ENCODE measurements around the gene SLC22A5. TPM values are rescaled to one million over a fixed set of nuclear protein-coding genes. Genes with fewer than 3 reads are reported as not detected.
A peak's percentile ranks its signal among the peaks of the same experiment; 100 is the strongest.

The SLC22A5 gene
- total and polyA plus RNA-seq, 10 of the 15 experiments (the other 5 are each of a cell fraction or from before 2014, with no cell fraction given), result 1.1 to 4.4 (median 2.3) TPM

DNA sequence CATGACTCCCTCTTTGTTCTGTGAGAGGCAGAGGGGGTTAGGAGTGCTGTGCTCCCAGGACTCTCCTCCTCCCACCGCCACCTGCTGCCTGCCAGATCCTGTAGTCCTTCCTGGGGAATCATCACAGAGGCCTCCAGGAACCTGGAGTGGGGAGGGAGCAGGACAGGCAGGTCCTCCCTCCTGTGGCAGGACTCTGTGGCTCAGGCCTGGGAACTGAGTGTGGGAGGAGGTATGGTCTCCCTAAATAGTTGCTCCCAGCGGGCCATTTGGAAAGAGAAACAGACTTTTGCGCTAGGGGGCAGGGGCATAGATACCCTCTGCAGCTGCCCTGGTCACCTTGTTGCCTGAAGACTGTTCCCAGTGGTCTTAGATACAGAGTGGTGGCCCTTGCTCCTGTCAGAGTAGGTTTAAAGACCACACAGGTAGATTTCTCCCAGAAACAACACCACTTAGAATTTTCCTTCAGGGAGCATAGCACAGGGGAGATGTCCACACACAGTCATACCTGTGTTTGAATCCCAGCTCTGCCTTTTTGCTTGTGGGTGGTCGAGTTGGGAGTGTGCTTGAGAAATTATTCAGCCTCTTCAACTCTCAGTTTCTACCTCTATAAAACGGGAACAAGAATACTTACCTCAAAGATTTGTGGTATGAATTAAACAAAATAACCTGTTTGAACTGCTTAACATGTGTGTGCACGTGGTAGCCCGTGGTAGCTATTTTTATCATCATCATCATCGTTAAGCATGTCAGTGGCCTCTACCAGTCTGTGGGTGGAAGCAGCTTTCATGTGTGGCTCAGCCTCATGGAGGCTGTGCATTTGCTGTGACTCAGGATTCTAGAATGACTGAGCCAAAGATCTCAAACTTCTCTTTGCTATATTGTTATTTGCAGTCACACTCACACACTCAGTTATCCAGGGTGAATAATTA lies 55.8 kb downstream of the SLC22A5 start (continued):
- TF ChIP-seq, protein P1, sequence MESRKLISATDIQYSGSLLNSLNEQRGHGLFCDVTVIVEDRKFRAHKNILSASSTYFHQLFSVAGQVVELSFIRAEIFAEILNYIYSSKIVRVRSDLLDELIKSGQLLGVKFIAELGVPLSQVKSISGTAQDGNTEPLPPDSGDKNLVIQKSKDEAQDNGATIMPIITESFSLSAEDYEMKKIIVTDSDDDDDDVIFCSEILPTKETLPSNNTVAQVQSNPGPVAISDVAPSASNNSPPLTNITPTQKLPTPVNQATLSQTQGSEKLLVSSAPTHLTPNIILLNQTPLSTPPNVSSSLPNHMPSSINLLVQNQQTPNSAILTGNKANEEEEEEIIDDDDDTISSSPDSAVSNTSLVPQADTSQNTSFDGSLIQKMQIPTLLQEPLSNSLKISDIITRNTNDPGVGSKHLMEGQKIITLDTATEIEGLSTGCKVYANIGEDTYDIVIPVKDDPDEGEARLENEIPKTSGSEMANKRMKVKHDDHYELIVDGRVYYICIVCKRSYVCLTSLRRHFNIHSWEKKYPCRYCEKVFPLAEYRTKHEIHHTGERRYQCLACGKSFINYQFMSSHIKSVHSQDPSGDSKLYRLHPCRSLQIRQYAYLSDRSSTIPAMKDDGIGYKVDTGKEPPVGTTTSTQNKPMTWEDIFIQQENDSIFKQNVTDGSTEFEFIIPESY (IDR thresholded peaks at IDR 0.05), result no peak
- TF ChIP-seq RUNX3 (IDR thresholded peaks at IDR 0.05; ENCODE audit: low read length) (no peak), KLF5 (IDR thresholded peaks at IDR 0.05; ENCODE audit: partially characterized antibody) (no peak), IKZF2 (IDR thresholded peaks at IDR 0.05) (peak; percentile 93 to 96), TARDBP (IDR thresholded peaks at IDR 0.05; ENCODE audit: borderline replicate concordance) (peak; percentile 51; the same call in 1 of the 2 replicates), BACH1 (IDR thresholded peaks at IDR 0.05; ENCODE audit: borderline replicate concordance) (peak; percentile 28; the same call in 1 of the 2 replicates)

DNA sequence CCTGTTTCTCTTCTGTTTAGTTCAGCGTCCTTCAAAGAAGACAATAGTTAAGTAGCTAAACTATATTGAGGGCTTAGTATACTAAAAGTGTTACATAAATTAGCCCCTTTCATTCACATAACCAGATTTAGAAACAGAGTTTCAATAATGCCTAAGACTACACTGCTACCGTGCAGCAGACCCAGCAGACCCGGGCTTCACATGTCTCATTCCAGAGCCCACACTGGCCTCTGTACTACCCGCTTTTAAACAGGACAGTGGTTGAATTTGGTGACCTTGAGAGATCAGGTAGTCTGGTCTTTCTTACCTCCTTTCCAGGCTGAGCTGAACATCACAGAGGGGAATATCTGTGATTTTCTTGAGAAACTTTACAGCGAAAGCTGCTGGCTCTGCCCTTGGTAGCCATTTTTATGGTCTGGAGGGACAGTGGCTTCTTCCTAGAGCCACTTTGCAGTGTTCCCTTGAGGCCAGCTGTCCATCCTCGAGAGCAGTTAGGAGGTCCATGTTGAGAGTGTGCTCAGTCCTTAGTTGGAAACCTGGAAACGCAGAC lies 56.5 kb downstream of the SLC22A5 start:
- no peaks in the 10 kb centered on the region for H4K20me1 ChIP-seq (ENCODE audit: control insufficient read depth, insufficient read depth)
- ChIA-PET CTCF (interaction anchor here (0.8 to 11.0 kb wide), 17 partner anchors 8 to 245 kb away, joined by 3 to 184 read pairs (median 7); partner anchors contain the start of gene IRF1), SMC1A (ENCODE audit: uncharacterized antibody, unreplicated experiment) (interaction anchor here (0.8 to 18.8 kb wide), 17 partner anchors 9 to 238 kb away, joined by 3 to 300 read pairs (median 8); partner anchors contain the start of gene IRF1), POLR2A (interaction anchor here (0.6 to 11.2 kb wide), 10 partner anchors 10 to 1641 kb away, joined by 3 to 389 read pairs (median 36); partner anchors contain the start of gene IRF1), RAD21 (ENCODE audit: unreplicated experiment) (interaction anchor here (0.9 to 12.5 kb wide), 10 partner anchors 10 to 68 kb away, joined by 3 to 453 read pairs (median 44); partner anchors contain the start of gene IRF1)
- H3K27ac ChIP-seq (ENCODE audit: control insufficient read depth, insufficient read depth), result peak overlapping the region; percentile 94
- peak overlapping the region; percentile 87 for H3K9ac ChIP-seq (ENCODE audit: control insufficient read depth, insufficient read depth, low read length)
- FAIRE-seq (no peak), DNase-seq (ENCODE audit: low read depth, low spot score) (no peak), ATAC-seq (peak; percentile 2)
- H3K4me3 ChIP-seq, result peak overlapping the region; percentile 49
- no peak overlapping the region for H2AFZ ChIP-seq (ENCODE audit: control insufficient read depth, low read depth, low read length)
- H3K36me3 ChIP-seq (ENCODE audit: control insufficient read depth in 2 of 2, insufficient read depth in 2 of 2, low read length in 1 of 2), result peaks cover 8 to 18% of the 10 kb centered on the region in 2 experiments; a peak in 3 of 4 replicates
- intact Hi-C loops (cut with micrococcal nuclease; ENCODE audit: unreplicated experiment), result loop anchor here (1.0 kb wide), 2 partner anchors 40 to 64 kb away; partner anchors contain the start of gene IRF1
- no peaks in the 10 kb centered on the region for H3K27me3 ChIP-seq (replicated peaks in 1 of 2; ENCODE audit: control insufficient read depth in 2 of 2, insufficient read depth in 2 of 2, low read length in 1 of 2)
- WGBS (ENCODE audit: insufficient coverage, insufficient replicate concordance, low lambda C conversion rate, missing lambda C conversion rate), result 1% methylated on average over 7 of the region's 7 CpGs
- no TSS peak for BruUV-seq (replicated peaks)
- H3K4me2 ChIP-seq (ENCODE audit: control insufficient read depth, insufficient read depth), result peak overlapping the region; percentile 77
- H3K9me3 ChIP-seq (replicated peaks; ENCODE audit: control insufficient read depth, insufficient read depth, low read length), result peaks cover 2% of the 10 kb centered on the region; the same call in 2 of the 3 replicates
- peaks cover 90% of the 10 kb centered on the region for H3K4me1 ChIP-seq (ENCODE audit: control insufficient read depth, insufficient read depth, low read length)
- in situ Hi-C loops (cut with MboI), result no loop called here
- H3K79me2 ChIP-seq (ENCODE audit: control insufficient read depth, insufficient read depth, low read length), result peaks cover 91% of the 10 kb centered on the region
- TF ChIP-seq ZZZ3 (IDR thresholded peaks at IDR 0.05; ENCODE audit: control insufficient read depth, insufficient read length, low read depth) (no peak), SMAD1 (IDR thresholded peaks at IDR 0.05; ENCODE audit: low read depth, partially characterized antibody) (no peak), POLR2AphosphoS2 (IDR thresholded peaks at IDR 0.05; ENCODE audit: low read depth, low read length) (no peak), MXI1 (IDR thresholded peaks at IDR 0.05; ENCODE audit: low read depth, low read length) (no peak), BRCA1 (IDR thresholded peaks at IDR 0.05; ENCODE audit: low read depth, low read length) (no peak)
- TF ChIP-seq, protein P2, sequence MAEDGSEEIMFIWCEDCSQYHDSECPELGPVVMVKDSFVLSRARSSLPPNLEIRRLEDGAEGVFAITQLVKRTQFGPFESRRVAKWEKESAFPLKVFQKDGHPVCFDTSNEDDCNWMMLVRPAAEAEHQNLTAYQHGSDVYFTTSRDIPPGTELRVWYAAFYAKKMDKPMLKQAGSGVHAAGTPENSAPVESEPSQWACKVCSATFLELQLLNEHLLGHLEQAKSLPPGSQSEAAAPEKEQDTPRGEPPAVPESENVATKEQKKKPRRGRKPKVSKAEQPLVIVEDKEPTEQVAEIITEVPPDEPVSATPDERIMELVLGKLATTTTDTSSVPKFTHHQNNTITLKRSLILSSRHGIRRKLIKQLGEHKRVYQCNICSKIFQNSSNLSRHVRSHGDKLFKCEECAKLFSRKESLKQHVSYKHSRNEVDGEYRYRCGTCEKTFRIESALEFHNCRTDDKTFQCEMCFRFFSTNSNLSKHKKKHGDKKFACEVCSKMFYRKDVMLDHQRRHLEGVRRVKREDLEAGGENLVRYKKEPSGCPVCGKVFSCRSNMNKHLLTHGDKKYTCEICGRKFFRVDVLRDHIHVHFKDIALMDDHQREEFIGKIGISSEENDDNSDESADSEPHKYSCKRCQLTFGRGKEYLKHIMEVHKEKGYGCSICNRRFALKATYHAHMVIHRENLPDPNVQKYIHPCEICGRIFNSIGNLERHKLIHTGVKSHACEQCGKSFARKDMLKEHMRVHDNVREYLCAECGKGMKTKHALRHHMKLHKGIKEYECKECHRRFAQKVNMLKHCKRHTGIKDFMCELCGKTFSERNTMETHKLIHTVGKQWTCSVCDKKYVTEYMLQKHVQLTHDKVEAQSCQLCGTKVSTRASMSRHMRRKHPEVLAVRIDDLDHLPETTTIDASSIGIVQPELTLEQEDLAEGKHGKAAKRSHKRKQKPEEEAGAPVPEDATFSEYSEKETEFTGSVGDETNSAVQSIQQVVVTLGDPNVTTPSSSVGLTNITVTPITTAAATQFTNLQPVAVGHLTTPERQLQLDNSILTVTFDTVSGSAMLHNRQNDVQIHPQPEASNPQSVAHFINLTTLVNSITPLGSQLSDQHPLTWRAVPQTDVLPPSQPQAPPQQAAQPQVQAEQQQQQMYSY (CRISPR knock-in tag; IDR thresholded peaks at IDR 0.05), result peak; percentile 18; the same call in 1 of the 2 replicates
- TF ChIP-seq, protein P3, sequence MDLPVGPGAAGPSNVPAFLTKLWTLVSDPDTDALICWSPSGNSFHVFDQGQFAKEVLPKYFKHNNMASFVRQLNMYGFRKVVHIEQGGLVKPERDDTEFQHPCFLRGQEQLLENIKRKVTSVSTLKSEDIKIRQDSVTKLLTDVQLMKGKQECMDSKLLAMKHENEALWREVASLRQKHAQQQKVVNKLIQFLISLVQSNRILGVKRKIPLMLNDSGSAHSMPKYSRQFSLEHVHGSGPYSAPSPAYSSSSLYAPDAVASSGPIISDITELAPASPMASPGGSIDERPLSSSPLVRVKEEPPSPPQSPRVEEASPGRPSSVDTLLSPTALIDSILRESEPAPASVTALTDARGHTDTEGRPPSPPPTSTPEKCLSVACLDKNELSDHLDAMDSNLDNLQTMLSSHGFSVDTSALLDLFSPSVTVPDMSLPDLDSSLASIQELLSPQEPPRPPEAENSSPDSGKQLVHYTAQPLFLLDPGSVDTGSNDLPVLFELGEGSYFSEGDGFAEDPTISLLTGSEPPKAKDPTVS (IDR thresholded peaks at IDR 0.05; ENCODE audit: low read depth, low read length), result no peak

Measured in GM12878 (cell line).